ENCODE data around the gene ARHGAP1. TPM values are rescaled to one million over a fixed set of nuclear protein-coding genes. Genes with fewer than 3 reads are reported as not detected.

Gene ARHGAP1
- polyA plus RNA-seq, 1 donor from 2014 or later = 9.3 TPM

GRCh38 chr11:46694072-46694471 lies 6.3 kb downstream of the ARHGAP1 start:
- Histone ChIP-seq H3K9ac (ENCODE audit: low read length) (no peak overlapping the region), H3K4me3 (ENCODE audit: low read length) (no peak overlapping the region)

GRCh38 chr11:46693597-46694012 lies 6.8 kb downstream of the ARHGAP1 start:
- TF ChIP-seq CTCF (IDR thresholded peaks at IDR 0.05; ENCODE audit: poor library complexity, severe bottlenecking) (no peak), SMC3 (conservative IDR thresholded peaks at IDR 0.05; ENCODE audit: poor library complexity) (no peak)
- H3K9me3 ChIP-seq (ENCODE audit: low read length) = no peaks in the 10 kb centered on the region
- H2AFZ ChIP-seq (ENCODE audit: low read depth, low read length) = no peak overlapping the region
- no peak overlapping the region for H3K4me2 ChIP-seq (ENCODE audit: low read length)
- H4K20me1 ChIP-seq (ENCODE audit: insufficient read depth) = no peaks in the 10 kb centered on the region
- no peak overlapping the region for H3K27ac ChIP-seq (ENCODE audit: low read length)
- H3K9me2 ChIP-seq (ENCODE audit: insufficient read depth, low read length) = no peaks in the 10 kb centered on the region
- peaks cover under 1% of the 10 kb centered on the region for H3K79me2 ChIP-seq (replicated peaks; ENCODE audit: insufficient read depth, low read length)
- no peaks in the 10 kb centered on the region for H3K27me3 ChIP-seq (ENCODE audit: insufficient read depth, low read depth, low read length)
- no peak overlapping the region for H3K4me3 ChIP-seq (ENCODE audit: low read length)
- no peaks in the 10 kb centered on the region for H3K36me3 ChIP-seq (ENCODE audit: insufficient read depth, low read length)
- H3F3A ChIP-seq (ENCODE audit: insufficient read depth, low read length, poor library complexity, severe bottlenecking) = no peaks in the 10 kb centered on the region
- H3K9ac ChIP-seq (ENCODE audit: low read length) = no peak overlapping the region

More at GRCh38 chr11:46694072-46694471, 6.3 kb downstream of the ARHGAP1 start:
- Histone ChIP-seq H3K27me3 (ENCODE audit: insufficient read depth, low read depth, low read length) (no peaks in the 10 kb centered on the region), H3K9me3 (ENCODE audit: low read length) (no peaks in the 10 kb centered on the region), H3K36me3 (ENCODE audit: insufficient read depth, low read length) (no peaks in the 10 kb centered on the region), H4K20me1 (ENCODE audit: insufficient read depth) (no peaks in the 10 kb centered on the region), H3F3A (ENCODE audit: insufficient read depth, low read length, poor library complexity, severe bottlenecking) (no peaks in the 10 kb centered on the region), H3K4me2 (ENCODE audit: low read length) (no peak overlapping the region), H3K79me2 (replicated peaks; ENCODE audit: insufficient read depth, low read length) (peaks cover 5% of the 10 kb centered on the region), H2AFZ (ENCODE audit: low read depth, low read length) (no peak overlapping the region), H3K9me2 (ENCODE audit: insufficient read depth, low read length) (no peaks in the 10 kb centered on the region), H3K27ac (ENCODE audit: low read length) (no peak overlapping the region)
- TF ChIP-seq CTCF (IDR thresholded peaks at IDR 0.05; ENCODE audit: poor library complexity, severe bottlenecking) (no peak), RAD21 (conservative IDR thresholded peaks at IDR 0.05) (no peak), REST (IDR thresholded peaks at IDR 0.05; ENCODE audit: borderline replicate concordance) (no peak), POLR2AphosphoS5 (IDR thresholded peaks at IDR 0.05) (no peak), SMC3 (conservative IDR thresholded peaks at IDR 0.05; ENCODE audit: poor library complexity) (no peak)

- no peak overlapping the region for H3K9ac ChIP-seq (ENCODE audit: low read length)
- H4K20me1 ChIP-seq (ENCODE audit: insufficient read depth) = no peaks in the 10 kb centered on the region
- H3K9me2 ChIP-seq (ENCODE audit: insufficient read depth, low read length) = no peaks in the 10 kb centered on the region
- no peaks in the 10 kb centered on the region for H3K9me3 ChIP-seq (ENCODE audit: low read length)
- no peaks in the 10 kb centered on the region for H3K27me3 ChIP-seq (ENCODE audit: insufficient read depth, low read depth, low read length)
- H3K4me2 ChIP-seq (ENCODE audit: low read length) = no peak overlapping the region
- no peak overlapping the region for H2AFZ ChIP-seq (ENCODE audit: low read depth, low read length)
- no peak overlapping the region for H3K27ac ChIP-seq (ENCODE audit: low read length)
- no peaks in the 10 kb centered on the region for H3K79me2 ChIP-seq (replicated peaks; ENCODE audit: insufficient read depth, low read length)
- H3K4me3 ChIP-seq (ENCODE audit: low read length) = no peak overlapping the region
- H3K36me3 ChIP-seq (ENCODE audit: insufficient read depth, low read length) = no peaks in the 10 kb centered on the region
- no peaks in the 10 kb centered on the region for H3F3A ChIP-seq (ENCODE audit: insufficient read depth, low read length, poor library complexity, severe bottlenecking)
- TF ChIP-seq RAD21 (conservative IDR thresholded peaks at IDR 0.05) (no peak), POLR2AphosphoS5 (IDR thresholded peaks at IDR 0.05) (no peak), MXI1 (conservative IDR thresholded peaks at IDR 0.05; ENCODE audit: poor library complexity, severe bottlenecking) (no peak), EZH2 (IDR thresholded peaks at IDR 0.05; ENCODE audit: borderline replicate concordance, insufficient read depth, low read length, poor library complexity, severe bottlenecking) (no peak), CTCF (IDR thresholded peaks at IDR 0.05; ENCODE audit: poor library complexity, severe bottlenecking) (no peak), TAF1 (IDR thresholded peaks at IDR 0.05; ENCODE audit: low read depth) (no peak), EP300 (conservative IDR thresholded peaks at IDR 0.05; ENCODE audit: poor library complexity, severe bottlenecking) (no peak)
Measured at GRCh38 chr11:46692450-46692849, 8.0 kb downstream of the ARHGAP1 start.

Data from neural cell (in vitro differentiated cells).